B cell (primary cell): ENCODE data around the gene TRAPPC5. TPM values are rescaled to one million over a fixed set of nuclear protein-coding genes. Genes with fewer than 3 reads are reported as not detected.

Source experiments
- ATAC-seq: fragments of 200-7000 bp; cut with Tn5 transposase; one replicate; pipeline ENCODE4 v1.10.0; 2021; ENCODE audit warnings: low read depth, mild to moderate bottlenecking, moderate number of reproducible peaks, moderate library complexity
- CTCF ChIA-PET: fragments of 350-600 bp; sonication (Branson Sonifier 250); formaldehyde crosslinking; loops from one replicate; lab custom pipeline; 2021; ENCODE audit warnings: antibody characterized with exemption, inconsistent platforms; lab: Charles Lee
- POLR2A ChIA-PET: fragments of 350-600 bp; sonication (Branson Sonifier 250); formaldehyde crosslinking; loops from one replicate; lab custom pipeline; 2021; ENCODE audit warnings: antibody characterized with exemption; lab: Charles Lee
- DNase-seq: peaks from one replicate; pipeline ENCODE4 v3.0.0; 2013
- H2AFZ ChIP-seq: 2 replicates; pipeline ENCODE4 v1.6.1; 2012; ENCODE audit warnings: mild to moderate bottlenecking, low read depth, low read length; ENCODE audit not compliant: insufficient read depth, poor library complexity, severe bottlenecking
- H3K27ac ChIP-seq, 2 donors: 1 replicate in 1 of 2; 2 replicates in 1 of 2; pipeline ENCODE4 v1.5.1; 2012 to 2013; ENCODE audit warnings: low read length in 2 of 2, mild to moderate bottlenecking in 2 of 2, moderate library complexity in 1 of 2
- H3K27me3 ChIP-seq, 4 experiments: fragments of 200-600 bp in 1 of 4; sonication (generic) in 1 of 4; replicated peaks in 1 of 4; 1 replicate in 2 of 4; 2 replicates in 2 of 4; pipeline versions ENCODE4 v1.6.1 to v1.7.0; 2013 to 2016; ENCODE audit warnings: low read length in 3 of 4, mild to moderate bottlenecking in 2 of 4, mixed read lengths in 1 of 4, moderate library complexity in 1 of 4; ENCODE audit not compliant: insufficient read depth in 4 of 4, control insufficient read depth in 3 of 4; ENCODE audit errors: control extremely low read depth in 1 of 4
- H3K36me3 ChIP-seq, 2 experiments: replicated peaks in 1 of 2; 1 replicate in 1 of 2; 2 replicates in 1 of 2; pipeline versions ENCODE4 v1.6.1 to v1.7.1; 2013; ENCODE audit warnings: low read length in 1 of 2; ENCODE audit not compliant: insufficient read depth in 2 of 2, control insufficient read depth in 1 of 2; ENCODE audit errors: control extremely low read depth in 1 of 2, extremely low read depth in 1 of 2
- H3K4me1 ChIP-seq, 2 donors: fragments of 200-600 bp in 1 of 2; sonication (generic) in 1 of 2; 1 replicate in 1 of 2; 2 replicates in 1 of 2; pipeline versions ENCODE4 v1.5.1 to v1.6.1; 2013 to 2017; ENCODE audit warnings: low read length in 2 of 2; ENCODE audit not compliant: control insufficient read depth in 2 of 2, insufficient read depth in 2 of 2
- H3K4me2 ChIP-seq: replicated peaks from 2 replicates; pipeline ENCODE3; 2012; ENCODE audit warnings: mild to moderate bottlenecking, low read depth, low read length; ENCODE audit not compliant: poor library complexity, severe bottlenecking
- H3K4me3 ChIP-seq, 5 experiments: fragments of 200-600 bp in 1 of 5; sonication (generic) in 1 of 5; 1 replicate in 3 of 5; 2 replicates in 2 of 5; pipeline versions ENCODE4 v1.5.1 to v1.7.0; 2011 to 2016; ENCODE audit warnings: low read length in 4 of 5, mild to moderate bottlenecking in 4 of 5, low read depth in 2 of 5, control low read depth in 1 of 5, moderate library complexity in 1 of 5; ENCODE audit not compliant: insufficient read depth in 1 of 5; ENCODE audit errors: control extremely low read depth in 1 of 5, extremely low read depth in 1 of 5
- H3K79me2 ChIP-seq: fragments of 200-600 bp; sonication (generic); one replicate; pipeline ENCODE4 v1.6.0; 2016; ENCODE audit warnings: low read length; ENCODE audit not compliant: control insufficient read depth, insufficient read depth
- H3K9ac ChIP-seq: fragments of 200-600 bp; sonication (generic); 2 replicates; pipeline ENCODE4 v1.6.1; 2017; ENCODE audit warnings: mild to moderate bottlenecking, low read length, moderate library complexity
- H3K9me3 ChIP-seq, 3 donors: one replicate each; pipeline versions ENCODE4 v1.6.1 to v1.7.1; 2013; ENCODE audit warnings: low read length in 2 of 3; ENCODE audit not compliant: control insufficient read depth in 2 of 3, insufficient read depth in 1 of 3; ENCODE audit errors: control extremely low read depth in 1 of 3
- H4K20me1 ChIP-seq: 2 replicates; pipeline ENCODE4 v1.6.0; 2012; ENCODE audit warnings: mild to moderate bottlenecking, low read length; ENCODE audit not compliant: insufficient read depth, control insufficient read depth, poor library complexity, severe bottlenecking
- H3K27ac Mint-ChIP-seq: one replicate; pipeline ENCODE4 v1.8.0; 2021; ENCODE audit warnings: mixed read lengths
- H3K27me3 Mint-ChIP-seq: one replicate; pipeline ENCODE4 v1.8.0; 2021; ENCODE audit warnings: mixed read lengths
- H3K4me1 Mint-ChIP-seq: one replicate; pipeline ENCODE4 v1.8.0; 2021; ENCODE audit warnings: mixed read lengths
- H3K4me3 Mint-ChIP-seq: one replicate; pipeline ENCODE4 v1.8.0; 2021; ENCODE audit warnings: mixed read lengths
- H3K9me3 Mint-ChIP-seq: one replicate; pipeline ENCODE4 v1.8.0; 2022; ENCODE audit warnings: mixed read lengths; ENCODE audit not compliant: insufficient read depth
- CTCF ChIP-seq: fragments of 200-600 bp; IDR thresholded peaks from one replicate; pipeline ENCODE4 v1.8.0; 2022; ENCODE audit warnings: antibody characterized with exemption, mild to moderate bottlenecking
- EZH2 ChIP-seq: IDR thresholded peaks from 2 replicates; pipeline ENCODE4 v1.6.1; 2012; ENCODE audit warnings: borderline replicate concordance, low read depth, mild to moderate bottlenecking, moderate library complexity, low read length; ENCODE audit not compliant: insufficient read depth, poor library complexity, severe bottlenecking
- WGBS: methylation state at CpG from one replicate; pipeline ENCODE4 v1.1.5; 2013; ENCODE audit warnings: missing lambda C conversion rate; ENCODE audit not compliant: insufficient coverage; 5-methylcytosine and 5-hydroxymethylcytosine counted together
- intact Hi-C: fragments of 100-400 bp; cut with micrococcal nuclease; formaldehyde crosslinking; loops from one replicate; pipeline ENCODE4 v1.10.0; 2022
- polyA plus RNA-seq: library from polyadenylated mRNA; depleted of rRNA; stranded (reverse); fragments of >200 nt; gene quantifications from 2 replicates; pipeline ENCODE4 v1.2.3, GENCODE V29; 2012
- total RNA-seq, 2 donors: library from RNA; stranded (reverse); fragments of 120-200 nt in 1 of 2; gene quantifications; 1 replicate in 1 of 2; 2 replicates in 1 of 2; pipeline versions ENCODE4 v1.2.3 to v1.2.4, GENCODE V29; 2013 to 2022

Gene TRAPPC5
- total and polyA plus RNA-seq, 2 donors (not counting 1 experiment from before 2014, with no cell fraction given), result 61.5 to 64.9 TPM

GRCh38 chr19:7655581-7655980, 25.1 kb upstream of the TRAPPC5 start:
- TF ChIP-seq EZH2 (no peak), CTCF (no peak)
- no peaks in the 10 kb centered on the region for H3K9me3 Mint-ChIP-seq
- H3K4me1 Mint-ChIP-seq, result peaks cover 17% of the 10 kb centered on the region
- H3K27ac Mint-ChIP-seq, result peak overlapping the region; percentile 53
- Histone ChIP-seq H3K4me1 (peaks cover 9 to 23% of the 10 kb centered on the region in 2 donors), H3K4me3 (no peak overlapping the region), H3K36me3 (no peaks in the 10 kb centered on the region), H3K79me2 (no peaks in the 10 kb centered on the region), H3K27ac (no peak overlapping the region), H2AFZ (peak overlapping the region; percentile 22), H3K9me3 (no peaks in the 10 kb centered on the region), H3K9ac (no peak overlapping the region), H3K4me2 (no peak overlapping the region), H4K20me1 (no peaks in the 10 kb centered on the region), H3K27me3 (no peaks in the 10 kb centered on the region)
- ChIA-PET CTCF (interaction anchor here (0.6 to 8.7 kb wide), 8 partner anchors 25 to 273 kb away, joined by 3 to 100 read pairs (median 4); partner anchors contain the start of gene TRAPPC5), POLR2A (no interaction called here)
- DNase-seq (no peak), ATAC-seq (no peak)
- intact Hi-C loops, result no loop called here
- 62% methylated on average over 8 of the region's 8 CpGs for WGBS
- peak overlapping the region; percentile 16 for H3K4me3 Mint-ChIP-seq
- H3K27me3 Mint-ChIP-seq, result no peaks in the 10 kb centered on the region

- TF ChIP-seq EZH2 (no peak), CTCF (no peak)
- Mint-ChIP-seq H3K4me1 (peaks cover 14% of the 10 kb centered on the region), H3K27ac (no peak overlapping the region), H3K27me3 (no peaks in the 10 kb centered on the region), H3K4me3 (no peak overlapping the region), H3K9me3 (no peaks in the 10 kb centered on the region)
- Histone ChIP-seq H3K27ac (peak overlapping the region; percentile 24 to 84), H3K4me1 (peaks cover 9 to 21% of the 10 kb centered on the region in 2 donors), H3K79me2 (no peaks in the 10 kb centered on the region), H3K9me3 (no peaks in the 10 kb centered on the region), H3K36me3 (no peaks in the 10 kb centered on the region), H4K20me1 (no peaks in the 10 kb centered on the region), H3K27me3 (no peaks in the 10 kb centered on the region), H3K4me3 (no peak overlapping the region), H3K9ac (no peak overlapping the region), H3K4me2 (no peak overlapping the region), H2AFZ (no peak overlapping the region)
- intact Hi-C loops, result no loop called here
- CTCF ChIA-PET, result interaction anchor here (1.0 to 8.7 kb wide), 4 partner anchors 17 to 212 kb away, joined by 3 to 100 read pairs (median 6); partner anchors contain the start of gene TRAPPC5
- POLR2A ChIA-PET, result interaction anchor here (0.6 to 0.7 kb wide), 3 partner anchors 45 to 1215 kb away, joined by 3 to 5 read pairs (median 4); partner anchors contain the start of gene FCER2
- ATAC-seq, result no peak
- DNase-seq, result no peak
- 60% methylated on average over 7 of the region's 14 CpGs for WGBS
These were observed 23.4 kb upstream of the TRAPPC5 start for GRCh38 chr19:7657131-7657751.
